Left kidney (tissue), 8 donors: ENCODE results near the gene DUSP10. TPM values are rescaled to one million over a fixed set of nuclear protein-coding genes. Genes with fewer than 3 reads are reported as not detected.
A peak's percentile ranks its signal among the peaks of the same experiment; 100 is the strongest.

Experiments used
- DNase-seq: peaks from one replicate; pipeline ENCODE4 v3.0.0-alpha.2; 2013
- long read RNA-seq, 8 donors: transcript quantifications; one replicate each; lab custom pipeline, GENCODE V29; 2026
- polyA plus RNA-seq: library from polyadenylated mRNA; unstranded; fragments of 120-200 nt; gene quantifications from one replicate; pipeline ENCODE4 v1.2.1, GENCODE V29; 2013; ENCODE audit not compliant: insufficient read length

The DUSP10 gene
- polyA plus RNA-seq = 4.7 TPM
- long read RNA-seq, donor 1, partial matches to known transcripts = 0 of 1 reads
- long read RNA-seq, donor 1, other reads (novel, unspliced or antisense) = 0 of 1 reads
- long read RNA-seq, donor 2, partial matches to known transcripts = 0 of 1 reads
- long read RNA-seq, donor 2, other reads (novel, unspliced or antisense) = 0 of 1 reads
- long read RNA-seq, donor 3, partial matches to known transcripts = 0 of 1 reads
- long read RNA-seq, donor 3, other reads (novel, unspliced or antisense) = 0 of 1 reads
- long read RNA-seq, donor 4 = 0 reads
- long read RNA-seq, donor 5, partial matches to known transcripts = 0 of 1 reads
- long read RNA-seq, donor 5, other reads (novel, unspliced or antisense) = 0 of 1 reads
- long read RNA-seq, donor 6, partial matches to known transcripts = 0 of 1 reads
- long read RNA-seq, donor 6, other reads (novel, unspliced or antisense) = 0 of 1 reads
- long read RNA-seq, donor 7, partial matches to known transcripts = 0 of 1 reads
- long read RNA-seq, donor 7, other reads (novel, unspliced or antisense) = 0 of 1 reads
- long read RNA-seq, donor 8 = 0 reads

DNA sequence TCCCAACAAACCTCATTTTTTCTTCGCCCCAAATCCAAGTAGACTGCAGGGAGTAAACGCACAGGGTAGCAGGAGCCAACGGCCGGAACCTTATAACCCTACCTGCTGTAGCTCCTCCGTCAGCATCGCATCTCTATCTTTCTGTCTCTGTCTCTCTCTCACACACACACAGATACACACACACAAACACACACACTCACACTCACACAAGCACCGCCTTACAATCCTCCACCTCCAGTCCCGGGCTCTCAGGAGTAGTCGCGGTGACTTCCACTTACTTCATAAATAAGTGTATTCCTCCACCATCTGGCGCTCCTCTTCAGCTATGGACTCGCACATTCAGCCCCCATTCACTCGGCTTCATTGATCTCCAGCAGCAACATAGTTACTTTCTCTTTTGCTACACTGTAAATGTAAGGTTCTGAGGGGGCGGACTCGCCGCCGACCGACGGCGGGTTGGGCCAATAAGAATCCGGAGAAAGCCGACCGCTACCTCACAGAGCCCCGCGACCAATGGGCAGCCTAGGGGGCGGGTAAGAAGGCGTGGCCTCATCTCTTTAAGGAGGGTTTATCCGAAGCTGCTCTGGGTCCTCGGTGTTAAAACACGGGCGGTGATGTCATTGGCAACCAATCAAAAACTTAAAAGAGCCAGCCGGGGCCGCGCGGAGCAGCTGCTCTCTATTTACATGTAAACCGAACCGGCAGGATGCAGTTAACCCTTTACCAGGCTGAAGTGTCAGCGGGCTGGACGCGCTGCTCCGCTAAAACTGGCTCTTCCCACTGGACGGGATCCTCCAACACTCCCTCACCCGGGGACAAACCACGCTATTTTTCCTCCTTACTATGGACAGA is at the start of gene DUSP10:
DUSP10 (minus strand) TSS at position 387 of the 852 bp plus-strand sequence. CDS start 2,345 bp downstream, outside the sequence.
- DNase-seq = peak; percentile 99

DNA sequence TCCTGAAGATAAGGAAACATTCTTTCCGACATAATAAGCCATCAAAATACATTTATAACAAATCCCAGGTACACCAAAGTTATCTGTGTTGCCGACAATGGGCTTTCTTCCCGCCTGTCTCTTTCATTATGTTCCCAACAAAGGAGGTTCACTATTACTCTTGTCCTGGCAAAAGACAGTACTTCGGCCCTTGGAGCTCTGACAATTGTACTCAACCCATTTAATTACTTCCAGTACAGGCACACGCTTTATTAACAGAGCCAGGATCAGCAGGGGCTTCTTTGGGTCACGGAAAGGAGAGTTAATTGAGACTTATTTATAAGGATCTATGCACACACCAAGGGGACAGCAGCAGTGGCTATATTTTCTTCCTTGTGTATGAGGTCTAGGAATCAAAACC is 46.6 kb upstream of the DUSP10 start:
- no peak for DNase-seq

GRCh38 chr1:221786647-221787046 is 44.8 kb upstream of the DUSP10 start:
- DNase-seq = no peak

DNA sequence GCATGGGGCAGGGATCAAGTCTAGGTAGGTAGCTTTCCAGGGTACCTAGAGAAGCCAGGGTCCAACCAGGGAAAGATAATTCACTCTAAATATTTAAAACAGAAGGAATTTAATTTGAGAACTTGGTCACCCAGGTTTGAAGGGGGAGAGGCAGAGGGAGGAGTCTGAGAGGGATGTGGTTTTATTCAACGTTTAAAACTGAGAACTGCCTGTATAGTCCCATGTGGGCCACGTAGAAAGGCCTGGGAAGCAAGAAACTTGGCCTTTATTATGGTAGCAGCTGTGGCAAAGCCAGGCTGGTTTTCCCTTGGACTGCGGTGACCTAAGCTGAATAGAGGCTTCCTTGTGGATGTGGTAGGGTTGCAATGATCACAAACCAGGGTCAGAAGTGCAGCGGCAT is 42.0 kb upstream of the DUSP10 start:
- DNase-seq = no peak

DNA sequence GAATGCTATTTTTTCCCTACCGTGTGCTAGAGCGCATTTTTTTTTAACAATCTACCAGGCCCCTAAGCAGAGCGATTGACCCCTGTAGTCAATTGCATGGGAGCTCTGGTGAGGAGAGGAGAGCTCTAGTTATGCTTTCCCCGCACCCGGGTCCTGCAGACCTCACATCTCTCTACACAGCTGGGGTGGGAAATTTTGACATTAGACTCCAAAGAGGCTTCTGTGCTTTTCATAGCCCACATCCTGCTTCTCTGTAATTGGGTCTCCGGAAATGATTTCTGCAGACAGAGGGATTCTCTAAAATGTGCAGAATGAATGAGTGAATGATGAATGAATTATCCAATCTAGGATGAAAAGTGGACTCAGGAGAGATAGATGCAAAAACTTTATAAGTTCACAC is 41.5 kb upstream of the DUSP10 start:
- DNase-seq = no peak

- no peak for DNase-seq
These were observed 41.1 kb upstream of the DUSP10 start for GRCh38 chr1:221782970-221783369.

DNA sequence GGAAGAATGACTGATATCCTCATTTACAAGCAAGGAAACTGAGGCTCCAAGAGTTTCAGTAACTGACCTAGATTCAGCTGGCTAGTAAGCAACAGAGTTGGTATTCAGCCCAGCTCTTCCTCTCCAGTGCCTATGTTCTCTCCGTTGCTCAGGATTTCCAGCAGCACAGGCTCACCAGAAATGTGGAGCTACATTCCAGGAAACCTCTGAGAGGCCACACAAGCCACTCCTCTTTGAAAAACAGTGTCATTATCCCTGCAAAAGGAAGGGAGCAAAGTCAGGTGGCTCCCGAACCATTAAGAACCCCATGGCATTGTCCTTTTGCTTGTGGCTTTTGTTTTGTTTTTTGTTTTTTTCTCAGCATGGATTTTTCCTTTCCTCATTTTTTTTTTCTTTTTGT is 40.6 kb upstream of the DUSP10 start:
- DNase-seq = no peak

DNA sequence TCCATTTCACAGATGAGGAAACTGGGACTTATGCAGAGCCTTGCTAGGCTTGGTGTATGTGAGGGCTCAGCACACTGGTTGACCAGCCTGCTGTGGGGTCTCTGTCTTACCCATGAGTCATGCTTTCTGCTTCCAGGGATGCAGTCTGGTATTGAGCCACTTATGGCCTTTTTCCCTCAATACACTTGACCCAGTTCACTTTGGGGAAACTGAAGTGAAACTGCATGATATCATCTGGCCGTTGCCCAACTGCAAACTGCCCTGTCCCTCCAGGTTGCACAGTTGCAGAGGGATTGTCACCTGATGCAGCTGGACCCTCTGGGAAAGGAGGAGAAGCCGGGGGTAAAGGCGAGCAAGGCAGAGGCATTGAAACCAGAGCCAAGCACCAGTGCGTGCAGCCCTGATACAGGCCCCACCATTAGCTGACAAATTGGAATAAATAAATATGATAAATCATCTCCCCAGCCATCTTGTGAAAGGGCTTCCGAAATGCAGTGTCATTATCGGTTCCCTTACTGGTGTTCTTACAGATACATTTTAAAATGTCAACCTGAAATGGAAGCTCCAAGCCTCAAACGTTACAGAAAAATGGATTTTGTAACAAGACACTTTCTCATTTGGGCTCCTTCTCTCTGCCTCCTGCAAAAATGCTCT is 39.3 kb upstream of the DUSP10 start:
- no peak for DNase-seq

- no peak for DNase-seq
These were observed 38.3 kb upstream of the DUSP10 start for GRCh38 chr1:221780175-221780574.

- DNase-seq = no peak
These were observed 37.9 kb upstream of the DUSP10 start for GRCh38 chr1:221779771-221780170.

DNA sequence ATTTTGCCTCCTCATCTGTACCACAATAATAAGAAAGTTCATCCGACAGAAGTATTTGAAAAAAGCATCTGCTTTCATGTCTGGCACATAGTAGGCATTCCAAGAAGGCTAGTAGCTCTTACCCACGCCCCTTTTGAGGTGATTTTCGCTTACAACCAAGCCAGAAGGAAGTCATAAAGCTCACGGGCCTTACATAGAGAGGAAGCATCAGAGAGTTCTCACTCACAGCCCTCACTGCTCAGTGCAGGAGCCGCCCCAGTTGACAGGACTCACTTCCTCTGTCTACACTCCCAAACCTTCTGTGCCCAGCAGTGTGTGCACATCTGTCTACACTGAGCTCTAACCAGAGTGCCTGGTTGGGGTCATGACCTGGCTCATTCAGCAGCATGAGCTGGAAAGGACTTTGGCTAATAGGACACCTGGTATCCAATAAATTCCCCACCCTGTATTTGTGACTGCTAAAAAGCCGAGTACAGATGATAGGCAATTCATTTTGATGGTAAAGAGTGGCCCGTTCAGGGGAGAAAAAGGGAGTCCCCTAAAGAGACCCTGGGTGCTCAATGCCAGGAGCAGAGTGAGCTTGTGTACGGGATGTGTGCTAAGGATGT is 36.8 kb upstream of the DUSP10 start:
- DNase-seq = no peak

DNA sequence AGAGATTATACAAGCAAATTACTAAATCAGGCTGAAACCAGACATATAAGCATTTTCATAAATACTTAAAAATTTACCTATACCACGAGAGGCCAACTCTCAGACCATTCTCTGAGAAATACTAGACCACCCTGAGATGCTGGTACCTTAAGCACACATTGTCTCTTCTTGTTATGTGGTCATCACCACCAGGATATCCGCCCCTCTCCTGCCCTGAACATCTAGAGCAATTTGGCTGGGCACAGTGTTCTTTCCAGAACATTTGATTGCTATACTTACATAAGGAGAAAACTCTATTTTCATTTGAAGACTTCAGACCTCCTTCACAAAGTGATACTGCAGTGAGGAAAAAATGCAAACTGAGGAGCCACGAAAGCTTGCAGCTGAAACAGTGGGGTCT is 36.2 kb upstream of the DUSP10 start:
- no peak for DNase-seq

DNA sequence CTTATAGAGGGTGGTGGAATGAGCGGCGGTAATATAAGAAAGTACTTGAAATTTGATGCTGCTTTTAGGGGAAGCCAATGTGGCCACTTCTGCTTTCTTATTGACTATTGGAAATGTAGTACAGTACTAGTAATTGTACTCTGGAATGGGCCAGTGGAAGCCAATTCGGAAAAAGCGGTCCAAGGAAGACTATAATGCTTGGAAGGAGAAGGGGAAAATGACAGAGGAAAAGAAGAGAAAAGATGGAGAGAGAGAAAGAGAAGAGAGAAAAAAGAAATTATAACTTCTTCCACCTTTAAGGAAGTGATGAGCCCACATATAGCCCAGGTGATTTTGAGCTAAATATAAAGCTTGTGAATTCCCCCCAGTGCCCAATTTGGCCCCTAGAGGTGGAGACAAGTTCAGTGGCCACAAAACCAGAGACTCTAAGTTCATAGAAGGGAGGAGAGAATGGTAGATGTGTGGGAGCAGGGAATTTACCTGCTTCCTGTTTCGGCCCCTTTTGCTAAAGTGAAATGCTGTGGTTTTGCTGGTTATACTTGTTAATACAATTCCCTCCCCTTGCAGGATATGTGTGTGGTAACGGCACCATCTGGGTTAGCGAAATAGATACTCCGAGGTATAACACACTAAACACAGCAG is 35.7 kb upstream of the DUSP10 start:
- no peak for DNase-seq

- DNase-seq = no peak
These were observed 34.8 kb upstream of the DUSP10 start for GRCh38 chr1:221776495-221777301.

GRCh38 chr1:221775206-221775605 is 33.3 kb upstream of the DUSP10 start:
- DNase-seq = no peak

GRCh38 chr1:221774054-221774842 is 32.4 kb upstream of the DUSP10 start:
- no peak for DNase-seq

DNA sequence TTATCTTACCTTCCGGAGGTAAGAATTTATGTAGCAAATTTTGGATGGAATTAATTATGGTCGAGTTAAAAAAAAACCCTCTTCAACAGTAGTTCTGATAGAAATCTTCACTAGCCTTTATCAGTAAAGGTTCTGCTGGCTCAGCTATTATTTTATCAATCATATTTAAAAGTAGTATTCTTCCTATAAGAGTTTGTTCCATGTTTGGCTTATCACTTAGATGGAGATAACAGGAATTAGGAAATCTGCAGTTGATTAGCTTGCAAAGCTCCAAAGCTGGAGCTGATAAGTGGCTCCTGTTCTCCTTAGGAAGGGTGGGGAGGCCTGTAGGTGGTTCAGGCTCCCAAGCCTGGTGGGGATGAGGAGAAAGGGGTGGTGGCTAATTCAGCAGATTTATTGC is 31.5 kb upstream of the DUSP10 start:
- no peak for DNase-seq

- DNase-seq = no peak
These were observed 30.2 kb upstream of the DUSP10 start for GRCh38 chr1:221772117-221772516.

GRCh38 chr1:221768444-221769066 is 26.7 kb upstream of the DUSP10 start:
- DNase-seq = no peak
